Common myeloid progenitor, CD34-positive (primary cell): ENCODE results near the gene PLAGL2.

Experiments used
- CTCF ChIA-PET: fragments of 350-600 bp; sonication (Branson Sonifier 250); formaldehyde crosslinking; loops from one replicate; lab custom pipeline; 2021; ENCODE audit warnings: antibody characterized with exemption; lab: Charles Lee
- POLR2A ChIA-PET: fragments of 350-600 bp; sonication (Branson Sonifier 250); formaldehyde crosslinking; loops from one replicate; lab custom pipeline; 2021; ENCODE audit warnings: antibody characterized with exemption; lab: Charles Lee
- DNase-seq, 3 donors: peaks; one replicate each; pipeline versions ENCODE4 v3.0.0 to v3.0.0-alpha.2; 2013
- H3K27ac ChIP-seq, 2 experiments: 1 replicate in 1 of 2; 2 replicates in 1 of 2; pipeline ENCODE4 v1.7.0; 2013; ENCODE audit warnings: inconsistent platforms in 2 of 2, low read length in 2 of 2, mild to moderate bottlenecking in 2 of 2, low read depth in 1 of 2, moderate library complexity in 1 of 2; ENCODE audit not compliant: severe bottlenecking in 2 of 2, insufficient read depth in 1 of 2, poor library complexity in 1 of 2
- H3K27me3 ChIP-seq, 5 experiments: replicated peaks in 2 of 5; 1 replicate in 3 of 5; 2 replicates in 2 of 5; pipeline versions ENCODE4 v1.6.1 to v1.7.0; 2013; ENCODE audit warnings: low read length in 4 of 5, mild to moderate bottlenecking in 2 of 5, moderate library complexity in 2 of 5, inconsistent platforms in 1 of 5; ENCODE audit not compliant: insufficient read depth in 5 of 5, control insufficient read depth in 4 of 5
- H3K36me3 ChIP-seq, 4 experiments: 1 replicate in 2 of 4; 2 replicates in 2 of 4; pipeline versions ENCODE4 v1.6.1 to v1.7.0; 2013; ENCODE audit warnings: low read length in 3 of 4, control low read depth in 1 of 4, mild to moderate bottlenecking in 1 of 4; ENCODE audit not compliant: control insufficient read depth in 4 of 4, insufficient read depth in 4 of 4
- H3K4me1 ChIP-seq, 4 experiments: 1 replicate in 3 of 4; 2 replicates in 1 of 4; pipeline versions ENCODE4 v1.6.1 to v1.7.1; 2013; ENCODE audit warnings: low read length in 3 of 4, mild to moderate bottlenecking in 3 of 4, control low read depth in 1 of 4, inconsistent platforms in 1 of 4, moderate library complexity in 1 of 4; ENCODE audit not compliant: control insufficient read depth in 4 of 4, insufficient read depth in 4 of 4; ENCODE audit errors: control extremely low read depth in 1 of 4
- H3K4me3 ChIP-seq, 7 experiments: 1 replicate in 4 of 7; 2 replicates in 3 of 7; pipeline versions ENCODE4 v1.5.1 to v1.7.0; 2013; ENCODE audit warnings: mild to moderate bottlenecking in 7 of 7, low read length in 6 of 7, moderate library complexity in 6 of 7, inconsistent platforms in 2 of 7, low read depth in 2 of 7, control low read depth in 1 of 7; ENCODE audit not compliant: insufficient read depth in 4 of 7, control insufficient read depth in 1 of 7; ENCODE audit errors: extremely low read depth in 1 of 7
- H3K9me3 ChIP-seq, 5 experiments: 1 replicate in 4 of 5; 2 replicates in 1 of 5; pipeline versions ENCODE4 v1.6.1 to v1.7.1; 2013; ENCODE audit warnings: low read length in 4 of 5, mild to moderate bottlenecking in 2 of 5, inconsistent platforms in 1 of 5, low read depth in 1 of 5, moderate library complexity in 1 of 5; ENCODE audit not compliant: control insufficient read depth in 4 of 5, insufficient read depth in 2 of 5; ENCODE audit errors: control extremely low read depth in 1 of 5
- WGBS: methylation state at CpG from one replicate; pipeline ENCODE4 v1.1.5; 2013; ENCODE audit not compliant: insufficient coverage; 5-methylcytosine and 5-hydroxymethylcytosine counted together

PLAGL2 gene

DNA sequence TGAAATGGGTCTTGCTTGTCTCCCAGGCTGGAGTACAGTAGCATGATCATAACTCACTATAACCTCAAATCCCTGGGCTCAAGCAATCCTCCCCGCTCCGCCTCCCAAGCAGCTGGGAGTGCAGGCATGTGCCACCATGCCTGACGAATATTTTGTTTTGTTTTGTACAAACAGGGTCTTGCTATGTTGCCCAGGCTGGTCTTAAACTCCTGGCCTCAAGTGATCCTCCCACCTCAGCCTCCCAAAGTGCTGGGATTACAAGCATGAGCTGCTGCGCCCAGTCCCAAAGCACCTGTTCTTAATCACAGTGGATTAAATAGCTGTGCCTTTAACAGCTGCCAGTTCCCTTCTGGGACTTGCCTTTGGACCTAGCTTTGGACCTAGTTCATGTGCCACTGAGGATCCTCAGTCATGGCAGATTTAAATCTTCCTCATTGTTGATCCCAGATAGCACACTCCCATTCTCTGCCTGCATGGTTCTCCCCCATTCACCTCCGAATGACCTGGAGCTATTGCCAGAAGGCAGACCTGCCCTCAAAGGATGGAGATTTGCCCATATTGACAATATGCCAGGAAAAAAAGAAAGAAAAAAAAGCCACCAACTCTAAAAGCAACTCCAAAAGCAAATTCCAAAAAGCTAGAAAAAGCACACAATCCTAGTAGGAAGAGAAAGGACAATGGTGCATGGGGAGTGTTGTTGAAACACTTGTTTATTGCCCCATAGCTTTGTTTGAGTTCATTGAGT is 10.8 kb upstream of the PLAGL2 start:
- Histone ChIP-seq H3K27me3 (no peaks in the 10 kb centered on the region), H3K4me1 (no peaks in the 10 kb centered on the region), H3K36me3 (peaks cover 6 to 73% (median 53%) of the 10 kb centered on the region in 4 experiments), H3K9me3 (no peaks in the 10 kb centered on the region), H3K27ac (no peak overlapping the region), H3K4me3 (no peak overlapping the region)
- 98% methylated on average over 4 of the region's 5 CpGs for WGBS
- CTCF ChIA-PET = interaction anchor here (1.1 to 1.8 kb wide), 2 partner anchors 9 to 47 kb away, joined by 3 to 5 read pairs; no protein-coding TSS in a partner anchor
- no peak for DNase-seq
- POLR2A ChIA-PET = no interaction called here

DNA sequence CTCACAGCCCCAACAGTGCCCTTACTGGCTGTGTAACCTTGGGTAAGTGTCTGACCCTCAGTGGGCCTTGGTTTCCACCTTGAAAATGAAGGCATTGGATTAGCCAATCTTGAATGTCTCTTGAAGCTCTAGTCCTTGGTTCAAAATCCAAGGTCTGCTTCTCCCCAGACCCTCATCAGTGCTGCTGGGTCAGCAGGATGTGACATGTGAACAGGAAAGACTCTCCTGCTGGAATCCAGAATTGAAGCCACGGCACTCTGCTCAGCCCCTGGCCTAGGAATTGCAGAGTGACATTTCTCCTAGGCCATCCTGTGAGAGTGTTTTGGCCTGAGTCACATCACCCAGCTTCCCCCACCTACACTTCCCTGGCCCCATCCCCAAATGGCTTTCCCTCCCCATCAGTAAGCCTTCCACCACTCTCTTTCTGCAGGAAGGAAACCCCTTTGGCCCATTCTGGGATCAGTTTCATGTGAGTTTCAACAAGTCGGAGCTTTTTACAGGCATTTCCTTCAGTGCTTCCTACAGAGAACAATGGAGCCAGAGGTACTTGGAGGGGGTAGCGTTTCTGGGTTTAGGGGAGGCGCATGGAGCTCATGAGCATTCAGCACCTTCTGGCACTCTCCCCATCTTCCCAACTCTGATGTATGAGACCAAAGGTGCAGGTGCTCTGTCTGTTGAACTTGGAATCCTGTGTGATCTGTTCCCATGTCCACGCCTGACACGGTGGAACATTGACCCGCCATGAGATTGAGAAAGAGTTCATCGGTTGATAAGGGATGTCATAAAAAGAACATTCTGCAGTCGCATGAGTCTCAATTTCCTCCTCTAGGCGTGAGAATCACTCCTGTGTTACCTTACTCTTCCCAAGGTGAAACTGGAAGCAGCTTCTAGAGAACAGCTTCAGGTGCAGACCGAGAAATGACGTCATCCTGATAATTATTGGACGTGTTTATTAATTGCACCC is 8.9 kb upstream of the PLAGL2 start:
- Histone ChIP-seq H3K36me3 (peaks cover 4 to 63% (median 48%) of the 10 kb centered on the region in 4 experiments), H3K4me3 (no peak overlapping the region), H3K4me1 (no peaks in the 10 kb centered on the region), H3K27ac (no peak overlapping the region), H3K27me3 (no peaks in the 10 kb centered on the region), H3K9me3 (no peaks in the 10 kb centered on the region)
- no peak for DNase-seq
- WGBS = 96% methylated on average over 8 of the region's 13 CpGs
- ChIA-PET CTCF (interaction anchor here (1.8 kb wide), 1 partner anchor 22 kb away, joined by 3 read pairs; no protein-coding TSS in a partner anchor), POLR2A (interaction anchor here (0.6 kb wide), 1 partner anchor 8 kb away, joined by 3 read pairs; no protein-coding TSS in a partner anchor)

DNA sequence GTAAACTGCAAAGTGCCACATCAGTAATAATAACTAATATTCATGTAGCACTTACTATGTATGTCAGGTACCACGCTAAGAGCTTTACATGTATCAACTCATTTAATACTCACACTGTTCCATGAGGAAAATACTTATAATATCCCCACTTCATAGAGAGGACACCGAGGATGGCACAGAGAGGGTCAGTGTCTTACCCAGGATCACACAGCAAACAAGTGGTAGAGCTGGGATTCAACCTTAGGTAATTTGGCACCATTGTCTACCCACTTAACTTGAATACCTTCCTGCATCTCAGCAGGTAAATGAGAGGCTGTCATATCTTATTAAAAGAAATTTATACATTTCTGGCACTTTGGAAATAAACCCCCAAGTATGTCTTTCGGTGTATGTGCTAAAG is 8.2 kb upstream of the PLAGL2 start:
- no peaks in the 10 kb centered on the region for H3K27me3 ChIP-seq
- H3K27ac ChIP-seq = no peak overlapping the region
- no peak overlapping the region for H3K4me3 ChIP-seq
- WGBS = 90% methylated on average over 2 of the region's 3 CpGs
- H3K36me3 ChIP-seq = peaks cover 5 to 62% (median 47%) of the 10 kb centered on the region in 4 experiments
- H3K9me3 ChIP-seq = no peaks in the 10 kb centered on the region
- H3K4me1 ChIP-seq = no peaks in the 10 kb centered on the region
- CTCF ChIA-PET = interaction anchor here (0.6 to 1.8 kb wide), 2 partner anchors 21 to 63 kb away, joined by 3 read pairs; no protein-coding TSS in a partner anchor
- POLR2A ChIA-PET = interaction anchor here (0.6 kb wide), 1 partner anchor 9 kb away, joined by 3 read pairs; no protein-coding TSS in a partner anchor
- DNase-seq = no peak

DNA sequence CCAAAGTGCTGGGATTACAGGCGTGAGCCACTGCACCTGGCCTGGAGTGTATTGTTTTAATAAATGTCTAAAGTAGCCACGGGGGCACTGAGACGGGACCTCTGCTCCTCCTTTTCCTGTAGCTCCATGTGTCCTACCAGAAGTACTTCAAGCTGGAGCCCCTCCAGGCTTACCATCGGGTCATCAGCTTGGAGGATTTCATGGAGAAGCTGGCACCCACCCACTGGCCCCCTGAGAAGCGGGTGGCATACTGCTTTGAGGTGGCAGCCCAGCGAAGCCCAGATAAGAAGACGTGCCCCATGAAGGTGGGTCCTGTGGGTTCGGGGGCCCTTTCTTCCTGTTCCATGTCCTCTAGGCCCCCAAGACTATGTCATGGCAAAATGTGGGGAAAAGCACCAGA is 7.6 kb upstream of the PLAGL2 start:
- ChIA-PET CTCF (interaction anchor here (0.6 to 1.8 kb wide), 2 partner anchors 20 to 64 kb away, joined by 3 read pairs; no protein-coding TSS in a partner anchor), POLR2A (no interaction called here)
- no peak for DNase-seq
- Histone ChIP-seq H3K27me3 (no peaks in the 10 kb centered on the region), H3K9me3 (no peaks in the 10 kb centered on the region), H3K36me3 (peaks cover 5 to 66% (median 48%) of the 10 kb centered on the region in 4 experiments), H3K4me1 (no peaks in the 10 kb centered on the region), H3K27ac (no peak overlapping the region), H3K4me3 (no peak overlapping the region)
- WGBS = 95% methylated on average over 7 of the region's 8 CpGs

DNA sequence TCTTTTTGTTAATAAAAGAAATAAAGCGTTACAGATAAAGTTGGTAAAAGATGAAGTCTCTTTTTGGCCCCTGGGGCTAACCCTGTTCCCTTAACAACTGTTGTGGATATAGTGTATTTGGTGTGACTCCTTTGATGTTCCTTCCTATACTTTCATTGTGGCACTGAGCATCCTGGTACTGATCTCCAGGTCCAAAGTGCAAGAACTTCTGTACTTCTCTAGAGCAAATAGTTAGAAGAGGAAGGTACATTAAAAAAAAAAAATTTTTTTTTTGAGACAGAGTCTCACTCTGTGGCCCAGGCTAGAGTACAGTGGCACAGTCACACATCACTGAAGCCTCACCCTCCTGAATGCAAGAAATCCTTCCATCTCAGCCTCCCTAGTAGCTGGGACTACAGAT is 6.3 kb upstream of the PLAGL2 start:
- H3K27me3 ChIP-seq = no peaks in the 10 kb centered on the region
- no CpG with 5 or more reads among the region's 1 CpG for WGBS
- POLR2A ChIA-PET = no interaction called here
- no peak for DNase-seq
- H3K4me3 ChIP-seq = no peak overlapping the region
- peaks cover 5 to 68% (median 47%) of the 10 kb centered on the region in 4 experiments for H3K36me3 ChIP-seq
- H3K27ac ChIP-seq = no peak overlapping the region
- peaks cover 0 to 7% (median 1%) of the 10 kb centered on the region in 4 experiments for H3K4me1 ChIP-seq
- CTCF ChIA-PET = no interaction called here
- H3K9me3 ChIP-seq = no peaks in the 10 kb centered on the region

DNA sequence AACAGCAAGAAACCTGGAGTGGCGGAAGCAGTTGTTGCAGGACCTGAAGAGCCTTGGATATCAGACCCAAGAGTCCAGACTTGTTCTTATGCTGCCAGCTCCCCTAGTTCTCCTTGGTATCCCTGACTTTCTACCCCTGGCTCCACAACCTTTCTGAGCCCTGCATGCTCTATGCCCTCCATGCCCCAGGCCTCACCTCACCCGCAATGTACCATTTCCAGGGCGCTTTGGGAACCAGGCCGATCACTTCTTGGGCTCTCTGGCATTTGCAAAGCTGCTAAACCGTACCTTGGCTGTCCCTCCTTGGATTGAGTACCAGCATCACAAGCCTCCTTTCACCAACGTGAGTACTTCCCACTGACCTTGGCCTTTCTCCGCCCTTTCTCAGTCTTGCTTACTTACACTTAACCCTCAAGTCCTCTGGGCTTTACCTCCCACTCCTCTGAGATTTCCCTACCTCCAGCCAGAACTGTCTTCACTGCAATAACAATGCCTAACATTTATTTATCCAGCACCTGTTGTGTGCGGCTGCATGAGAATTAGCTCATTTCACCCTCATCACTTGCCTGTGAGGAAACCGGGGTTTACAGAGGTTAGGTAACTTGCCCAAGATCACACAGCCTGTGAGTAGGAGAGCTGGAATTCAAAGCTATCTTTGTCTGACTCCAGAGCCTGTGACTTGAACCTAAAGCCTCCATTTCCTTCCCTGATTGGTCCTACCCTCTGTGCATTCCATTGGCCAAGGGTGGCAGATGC is 2.5 kb upstream of the PLAGL2 start:
- ChIA-PET POLR2A (interaction anchor here (0.8 kb wide), 1 partner anchor 11 kb away, joined by 3 read pairs; no protein-coding TSS in a partner anchor), CTCF (interaction anchor here (2.0 kb wide), 1 partner anchor 8 kb away, joined by 5 read pairs; no protein-coding TSS in a partner anchor)
- 96% methylated on average over 8 of the region's 9 CpGs for WGBS
- Histone ChIP-seq H3K36me3 (peaks cover 3 to 33% (median 22%) of the 10 kb centered on the region in 4 experiments), H3K4me1 (peaks cover 12 to 36% (median 33%) of the 10 kb centered on the region in 4 experiments), H3K9me3 (no peaks in the 10 kb centered on the region), H3K4me3 (no peak overlapping the region), H3K27ac (no peak overlapping the region), H3K27me3 (no peaks in the 10 kb centered on the region)
- no peak for DNase-seq
